GM19239 (cell line): ENCODE results near the gene NEURL3.
"Not testable (repeated sequence)": the region's sequence is repeated elsewhere in the genome, so short reads cannot be mapped to it uniquely, and the experiment has no call there.

Experiments used
- DNase-seq: peaks from one replicate; pipeline ENCODE4 v3.0.0; 2011; ENCODE audit warnings: low spot score; ENCODE audit not compliant: insufficient read length
- FAIRE-seq: peaks from 2 replicates; lab custom pipeline; 2011; peaks lifted over from hg19 to GRCh38; lab: Jason Lieb, UNC

Gene NEURL3

GRCh38 chr2:96494188-96494587, 11.0 kb downstream of the NEURL3 start:
- no peak for FAIRE-seq
- no peak for DNase-seq

- FAIRE-seq (no peak), DNase-seq (no peak)
These were observed 12.1 kb downstream of the NEURL3 start for GRCh38 chr2:96493072-96493471.

GRCh38 chr2:96491860-96492497, 13.2 kb downstream of the NEURL3 start:
- DNase-seq (no peak), FAIRE-seq (peak; percentile 28)

- FAIRE-seq (peak; percentile 49), DNase-seq (no peak)
These were observed 15.5 kb downstream of the NEURL3 start for GRCh38 chr2:96489663-96490062.

GRCh38 chr2:96489261-96489660, 15.9 kb downstream of the NEURL3 start:
- FAIRE-seq (peak; percentile 26), DNase-seq (no peak)

- peak; percentile 80 for FAIRE-seq
- no peak for DNase-seq
These were observed 18.5 kb downstream of the NEURL3 start for GRCh38 chr2:96486696-96487095.

- FAIRE-seq (peak; percentile 99), DNase-seq (peak; percentile 63)
These were observed 19.2 kb downstream of the NEURL3 start for GRCh38 chr2:96485751-96486651.

GRCh38 chr2:96485350-96485749, 19.8 kb downstream of the NEURL3 start:
- peak; percentile 63 for FAIRE-seq
- no peak for DNase-seq

GRCh38 chr2:96484091-96484490, 21.1 kb downstream of the NEURL3 start:
- FAIRE-seq, result no peak

GRCh38 chr2:96477458-96477857, 27.7 kb downstream of the NEURL3 start:
- DNase-seq, result no peak
- FAIRE-seq, result no peak

More at GRCh38 chr2:96484091-96484490, 21.1 kb downstream of the NEURL3 start:
- no peak for DNase-seq

GRCh38 chr2:96471772-96472171, 33.4 kb downstream of the NEURL3 start:
- no peak for FAIRE-seq
- no peak for DNase-seq

GRCh38 chr2:96470636-96471035, 34.5 kb downstream of the NEURL3 start:
- no peak for FAIRE-seq

GRCh38 chr2:96470109-96470508, 35.0 kb downstream of the NEURL3 start:
- DNase-seq (no peak), FAIRE-seq (no peak)

More at GRCh38 chr2:96470636-96471035, 34.5 kb downstream of the NEURL3 start:
- peak; percentile 57 for DNase-seq

GRCh38 chr2:96468904-96469303, 36.3 kb downstream of the NEURL3 start:
- FAIRE-seq (no peak), DNase-seq (no peak)

GRCh38 chr2:96464651-96465050, 40.5 kb downstream of the NEURL3 start:
- FAIRE-seq (no peak), DNase-seq (no peak)

GRCh38 chr2:96464061-96464460, 41.1 kb downstream of the NEURL3 start:
- DNase-seq, result no peak
- FAIRE-seq, result no peak

- DNase-seq (no peak), FAIRE-seq (no peak)
These were observed 42.0 kb downstream of the NEURL3 start for GRCh38 chr2:96463119-96463518.

GRCh38 chr2:96461616-96462015, 43.5 kb downstream of the NEURL3 start:
- not testable (repeated sequence) for DNase-seq, FAIRE-seq

- no peak for FAIRE-seq
- no peak for DNase-seq
These were observed 53.1 kb downstream of the NEURL3 start for GRCh38 chr2:96452053-96452452.

- FAIRE-seq, result no peak
- no peak for DNase-seq
These were observed 55.5 kb downstream of the NEURL3 start for GRCh38 chr2:96449637-96450036.

GRCh38 chr2:96449174-96449573, 56.0 kb downstream of the NEURL3 start:
- DNase-seq (no peak), FAIRE-seq (no peak)
